IMR-90 (cell line): ENCODE measurements around the gene LINS1. TPM values are rescaled to one million over a fixed set of nuclear protein-coding genes. Genes with fewer than 3 reads are reported as not detected.

Experiments
- ATAC-seq: fragments of 200-7000 bp; cut with Tn5 transposase; 2 replicates; pipeline ENCODE4 v1.9.1; 2020; ENCODE audit warnings: low read depth, mild to moderate bottlenecking, moderate library complexity
- BruUV-seq: library from RNA; stranded (reverse); fragments of 400-500 nt; replicated peaks from 2 replicates; lab custom pipeline; 2021; lab: Mats Ljungman, UMichigan
- CTCF ChIA-PET: fragments of 300-600 bp; formaldehyde crosslinking; extraction: SDS; loops from one replicate; lab custom pipeline; 2021; ENCODE audit warnings: antibody characterized with exemption; lab: Yijun Ruan, JAX
- POLR2A ChIA-PET: fragments of 300-600 bp; sonication (Branson Sonifier 250); formaldehyde crosslinking; loops from one replicate; lab custom pipeline; 2022; ENCODE audit warnings: antibody characterized with exemption; ENCODE audit not compliant: unreplicated experiment; lab: Charles Lee
- DNase-seq: peaks from one replicate; pipeline ENCODE4 v3.0.0; 2013
- H2AFZ ChIP-seq: replicated peaks from 2 replicates; pipeline ENCODE3; 2013; ENCODE audit warnings: low read length, mild to moderate bottlenecking; ENCODE audit not compliant: poor library complexity
- H2AK5ac ChIP-seq: 2 replicates; pipeline ENCODE4 v1.6.1; 2013; ENCODE audit warnings: low read depth, low read length, inconsistent platforms
- H2AK9ac ChIP-seq: replicated peaks from 2 replicates; pipeline ENCODE3; 2013; ENCODE audit warnings: mild to moderate bottlenecking, low read depth, low read length, moderate library complexity; ENCODE audit not compliant: poor library complexity
- H2BK120ac ChIP-seq: 2 replicates; pipeline ENCODE4 v1.6.1; 2013; ENCODE audit warnings: low read depth, low read length, inconsistent platforms
- H2BK15ac ChIP-seq: 3 replicates; pipeline ENCODE4 v1.6.1; 2013; ENCODE audit warnings: low read depth, low read length, inconsistent platforms
- H2BK20ac ChIP-seq: 2 replicates; pipeline ENCODE4 v1.6.1; 2013; ENCODE audit warnings: low read depth, mild to moderate bottlenecking, inconsistent platforms, low read length, moderate library complexity
- H2BK5ac ChIP-seq: 2 replicates; pipeline ENCODE4 v1.6.1; 2013; ENCODE audit warnings: mild to moderate bottlenecking, low read depth, low read length, inconsistent platforms; ENCODE audit not compliant: poor library complexity, severe bottlenecking
- H3K14ac ChIP-seq: replicated peaks from 2 replicates; pipeline ENCODE4 v1.6.1; 2013; ENCODE audit warnings: low read depth, low read length, inconsistent platforms
- H3K18ac ChIP-seq: 2 replicates; pipeline ENCODE4 v1.6.1; 2013; ENCODE audit warnings: low read depth, low read length, control low read depth
- H3K23ac ChIP-seq: 2 replicates; pipeline ENCODE4 v1.6.1; 2013; ENCODE audit warnings: low read depth, low read length, inconsistent platforms
- H3K27ac ChIP-seq: 2 replicates; pipeline ENCODE4 v1.5.1; 2013; ENCODE audit warnings: mild to moderate bottlenecking, control low read depth, low read length; ENCODE audit not compliant: insufficient read depth
- H3K27me3 ChIP-seq: 2 replicates; pipeline ENCODE4 v1.6.1; 2013; ENCODE audit warnings: low read length; ENCODE audit not compliant: control insufficient read depth, insufficient read depth
- H3K36me3 ChIP-seq: 2 replicates; pipeline ENCODE4 v1.6.1; 2013; ENCODE audit warnings: low read length, mixed read lengths; ENCODE audit not compliant: control insufficient read depth, insufficient read depth
- H3K4ac ChIP-seq: 2 replicates; pipeline ENCODE4 v1.6.1; 2013; ENCODE audit warnings: low read depth, low read length, inconsistent platforms
- H3K4me1 ChIP-seq: 2 replicates; pipeline ENCODE4 v1.6.1; 2013; ENCODE audit warnings: low read length, mixed read lengths; ENCODE audit not compliant: control insufficient read depth, insufficient read depth
- H3K4me2 ChIP-seq: 2 replicates; pipeline ENCODE4 v1.6.1; 2013; ENCODE audit warnings: low read depth, mild to moderate bottlenecking, control low read depth, low read length, moderate library complexity
- H3K4me3 ChIP-seq: 2 replicates; pipeline ENCODE4 v1.5.1; 2013; ENCODE audit warnings: low read depth, mild to moderate bottlenecking, control low read depth, low read length, moderate library complexity; ENCODE audit not compliant: insufficient read depth
- H3K56ac ChIP-seq: 2 replicates; pipeline ENCODE4 v1.6.1; 2013; ENCODE audit warnings: low read length, inconsistent platforms; ENCODE audit not compliant: insufficient read depth; ENCODE audit errors: extremely low read depth
- H3K79me1 ChIP-seq, 2 experiments: 2 replicates each; pipeline ENCODE4 v1.6.1; 2013; ENCODE audit warnings: low read length in 2 of 2, inconsistent platforms in 1 of 2, low read depth in 1 of 2
- H3K9ac ChIP-seq: 2 replicates; pipeline ENCODE4 v1.6.1; 2013; ENCODE audit warnings: low read depth, low read length, control low read depth
- H3K9me1 ChIP-seq: 2 replicates; pipeline ENCODE4 v1.6.1; 2013; ENCODE audit warnings: low read length, inconsistent platforms; ENCODE audit not compliant: insufficient read depth
- H3K9me3 ChIP-seq: 2 replicates; pipeline ENCODE4 v1.6.1; 2013; ENCODE audit warnings: low read length; ENCODE audit not compliant: control insufficient read depth, insufficient read depth
- H4K20me1 ChIP-seq: 2 replicates; pipeline ENCODE4 v1.6.1; 2013; ENCODE audit warnings: low read length, inconsistent platforms; ENCODE audit not compliant: insufficient read depth
- H4K5ac ChIP-seq: 2 replicates; pipeline ENCODE4 v1.6.1; 2013; ENCODE audit warnings: mild to moderate bottlenecking, low read depth, low read length, control low read depth
- H4K8ac ChIP-seq, 2 experiments: 2 replicates each; pipeline ENCODE4 v1.6.1; 2013; ENCODE audit warnings: low read depth in 2 of 2, low read length in 2 of 2, control low read depth in 1 of 2, inconsistent platforms in 1 of 2
- H4K91ac ChIP-seq: 2 replicates; pipeline ENCODE4 v1.6.1; 2013; ENCODE audit warnings: low read depth, low read length, inconsistent platforms; ENCODE audit not compliant: insufficient read depth
- BHLHE40 ChIP-seq: fragments of 150-350 bp; IDR thresholded peaks from 2 replicates; pipeline ENCODE4 v1.6.1; 2016; ENCODE audit warnings: mild to moderate bottlenecking, low read depth, low read length
- MAFK ChIP-seq: IDR thresholded peaks from 2 replicates; pipeline ENCODE4 v1.6.1; 2012; ENCODE audit warnings: low read depth, low read length, improper control_type of control experiment
- POLR2A ChIP-seq: IDR thresholded peaks from 2 replicates; pipeline ENCODE4 v1.6.1; 2012; ENCODE audit warnings: mild to moderate bottlenecking, low read depth, low read length
- RAD21 ChIP-seq: IDR thresholded peaks from 2 replicates; pipeline ENCODE4 v1.6.1; 2012; ENCODE audit warnings: low read length, improper control_type of control experiment
- RCOR1 ChIP-seq: IDR thresholded peaks from 2 replicates; pipeline ENCODE4 v1.6.1; 2012; ENCODE audit warnings: mild to moderate bottlenecking, low read length, improper control_type of control experiment; ENCODE audit not compliant: insufficient replicate concordance
- RFX5 ChIP-seq: IDR thresholded peaks from 2 replicates; pipeline ENCODE4 v1.8.0; 2012; ENCODE audit warnings: low read depth, mild to moderate bottlenecking, low read length, moderate library complexity
- SMC3 ChIP-seq: fragments of 150-350 bp; IDR thresholded peaks from 2 replicates; pipeline ENCODE4 v1.6.1; 2016; ENCODE audit warnings: low read depth, mild to moderate bottlenecking, antibody characterized with exemption, low read length, moderate library complexity
- WGBS, 2 experiments: methylation state at CpG; one replicate each; pipeline versions ENCODE4 v1.1.5 to v1.1.7; 2013; ENCODE audit warnings: missing lambda C conversion rate in 2 of 2; ENCODE audit not compliant: insufficient read length in 1 of 2; ENCODE audit errors: extremely low coverage in 2 of 2; 5-methylcytosine and 5-hydroxymethylcytosine counted together
- dilution Hi-C: fragments of 300-500 bp; cut with HindIII; formaldehyde crosslinking; loops from one replicate; pipeline ENCODE4 v1.14.3; 2018; ENCODE audit warnings: low sequenced_read_pairs; ENCODE audit not compliant: unreplicated experiment
- in situ Hi-C: fragments of 300-500 bp; cut with MboI; formaldehyde crosslinking; loops from 3 replicates; pipeline ENCODE4 v1.14.3; 2019; ENCODE audit warnings: low sequenced_read_pairs, inconsistent platforms, mixed read lengths
- intact Hi-C: fragments of 100-400 bp; cut with micrococcal nuclease; formaldehyde crosslinking; loops from 2 replicates; pipeline ENCODE4 v1.10.0; 2022
- polyA plus RNA-seq, 3 experiments: library from polyadenylated mRNA; depleted of rRNA; stranded (reverse); fragments of >200 nt; gene quantifications; 2 replicates each; pipeline ENCODE4 v1.2.3, GENCODE V29; 2012; ENCODE audit warnings: low replicate concordance in 1 of 3
- total RNA-seq: library from RNA; depleted of rRNA; stranded (reverse); fragments of >200 nt; gene quantifications from 2 replicates; pipeline ENCODE4 v1.2.3, GENCODE V29; 2012
- TF ChIP-seq, protein P1 (sequence below): fragments of 150-350 bp; IDR thresholded peaks from 2 replicates; pipeline ENCODE4 v1.6.1; 2017; ENCODE audit warnings: mild to moderate bottlenecking, antibody characterized with exemption, low read length, low read depth

The LINS1 gene
- total and polyA plus RNA-seq, 2 of the 4 experiments (the other 2 are of a cell fraction) = 6.9 to 10.6 TPM

- no peak overlapping the region for H3K4ac ChIP-seq
- no peak overlapping the region for H4K91ac ChIP-seq
- H3K79me1 ChIP-seq = no peaks in the 10 kb centered on the region
- H3K36me3 ChIP-seq = no peaks in the 10 kb centered on the region
- H2BK20ac ChIP-seq = no peak overlapping the region
- no peak overlapping the region for H2BK5ac ChIP-seq
- dilution Hi-C loops (no loop called here), intact Hi-C loops (no loop called here), in situ Hi-C loops (no loop called here)
- no peak overlapping the region for H3K4me3 ChIP-seq
- no peak overlapping the region for H4K8ac ChIP-seq
- H3K14ac ChIP-seq = no peak overlapping the region
- H2AK5ac ChIP-seq = no peak overlapping the region
- CTCF ChIA-PET = interaction anchor here (0.6 kb wide), 1 partner anchor 28 kb away, joined by 4 read pairs; no protein-coding TSS in a partner anchor
- no peak overlapping the region for H4K5ac ChIP-seq
- TF ChIP-seq BHLHE40 (no peak), RAD21 (no peak), POLR2A (no peak), SMC3 (no peak), MAFK (no peak), RCOR1 (no peak), RFX5 (no peak)
- TF ChIP-seq, protein P1, sequence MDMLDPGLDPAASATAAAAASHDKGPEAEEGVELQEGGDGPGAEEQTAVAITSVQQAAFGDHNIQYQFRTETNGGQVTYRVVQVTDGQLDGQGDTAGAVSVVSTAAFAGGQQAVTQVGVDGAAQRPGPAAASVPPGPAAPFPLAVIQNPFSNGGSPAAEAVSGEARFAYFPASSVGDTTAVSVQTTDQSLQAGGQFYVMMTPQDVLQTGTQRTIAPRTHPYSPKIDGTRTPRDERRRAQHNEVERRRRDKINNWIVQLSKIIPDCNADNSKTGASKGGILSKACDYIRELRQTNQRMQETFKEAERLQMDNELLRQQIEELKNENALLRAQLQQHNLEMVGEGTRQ = no peak
- H3K27ac ChIP-seq = no peak overlapping the region
- no peaks in the 10 kb centered on the region for H4K20me1 ChIP-seq
- no peaks in the 10 kb centered on the region for H3K9me1 ChIP-seq
- no peaks in the 10 kb centered on the region for H3K4me1 ChIP-seq
- BruUV-seq = no TSS peak
- no peak overlapping the region for H3K4me2 ChIP-seq
- POLR2A ChIA-PET = no interaction called here
- H3K18ac ChIP-seq = no peak overlapping the region
- no peak overlapping the region for H3K56ac ChIP-seq
- DNase-seq (no peak), ATAC-seq (no peak)
- H2BK120ac ChIP-seq = no peak overlapping the region
- H3K27me3 ChIP-seq = no peaks in the 10 kb centered on the region
- no peak overlapping the region for H2AK9ac ChIP-seq
- H2BK15ac ChIP-seq = no peak overlapping the region
- no CpG with 5 or more reads among the region's 1 CpG for WGBS, 2 experiments
- no peak overlapping the region for H3K9ac ChIP-seq
- H3K23ac ChIP-seq = no peak overlapping the region
- H3K9me3 ChIP-seq = no peaks in the 10 kb centered on the region
- no peak overlapping the region for H2AFZ ChIP-seq
Observed at GRCh38 chr15:100525436-100525835, 76.5 kb downstream of the LINS1 start.
